HepG2 (cell line): ENCODE data around the gene CCM2. TPM values are rescaled to one million over a fixed set of nuclear protein-coding genes. Genes with fewer than 3 reads are reported as not detected.

Source experiments
- ATAC-seq: fragments of 200-7000 bp; cut with Tn5 transposase; 3 replicates; pipeline ENCODE4 v1.9.1; 2020; ENCODE audit warnings: mild to moderate bottlenecking, moderate library complexity
- BruUV-seq: library from RNA; stranded (reverse); fragments of 400-500 nt; replicated peaks from 2 replicates; lab custom pipeline; 2021; lab: Mats Ljungman, UMichigan
- CTCF ChIA-PET: fragments of 300-600 bp; formaldehyde crosslinking; extraction: SDS; loops from one replicate; lab custom pipeline; 2021; ENCODE audit warnings: low total read pairs, inconsistent platforms, low intra/inter-chr PET ratio; lab: Yijun Ruan, JAX
- POLR2A ChIA-PET: fragments of 350-600 bp; sonication (Branson Sonifier 250); formaldehyde crosslinking; loops from one replicate; lab custom pipeline; 2020; ENCODE audit warnings: antibody characterized with exemption, inconsistent platforms; lab: Yijun Ruan, JAX
- DNase-seq: peaks from one replicate; pipeline ENCODE4 v3.0.0-alpha.2; 2015; ENCODE audit warnings: low spot score
- FAIRE-seq: peaks from 3 replicates; lab custom pipeline; 2011; peaks lifted over from hg19 to GRCh38; lab: Jason Lieb, UNC
- H2AFZ ChIP-seq: one replicate; pipeline ENCODE4 v1.6.1; 2011; ENCODE audit warnings: low read length, inconsistent platforms
- H3K27ac ChIP-seq: fragments of 300-600 bp; 3 replicates; pipeline ENCODE4 v1.8.0; 2011; ENCODE audit warnings: mixed run types, mild to moderate bottlenecking, mixed read lengths, low read length, inconsistent platforms; ENCODE audit not compliant: insufficient read depth; ENCODE audit errors: extremely low read length
- H3K27me3 ChIP-seq, 2 experiments: fragments of 200-600 bp in 1 of 2; 2 replicates in 1 of 2; 3 replicates in 1 of 2; pipeline versions ENCODE4 v1.6.0 to v1.8.0; 2011; ENCODE audit warnings: low read length in 2 of 2, mild to moderate bottlenecking in 2 of 2, moderate library complexity in 2 of 2, inconsistent platforms in 1 of 2; ENCODE audit not compliant: insufficient read depth in 2 of 2, control insufficient read depth in 1 of 2
- H3K36me3 ChIP-seq, 2 experiments: fragments of 200-600 bp in 1 of 2; replicated peaks in 1 of 2; 2 replicates in 1 of 2; 3 replicates in 1 of 2; pipeline versions ENCODE4 v1.5.1 to v1.8.0; 2011; ENCODE audit warnings: low read length in 2 of 2, inconsistent platforms in 1 of 2; ENCODE audit not compliant: insufficient read depth in 2 of 2, control insufficient read depth in 1 of 2
- H3K4me1 ChIP-seq: 2 replicates; pipeline ENCODE4 v1.5.1; 2012; ENCODE audit warnings: low read length, inconsistent platforms; ENCODE audit not compliant: insufficient read depth
- H3K4me2 ChIP-seq: 2 replicates; pipeline ENCODE4 v1.6.0; 2011; ENCODE audit warnings: low read depth, low read length, inconsistent platforms
- H3K4me3 ChIP-seq, 3 experiments: fragments of 200-600 bp in 1 of 3; sonication (generic), shearing (Covaris generic) in 1 of 3; replicated peaks in 1 of 3; 2 replicates each; pipeline ENCODE4 v1.5.1; 2011 to 2016; ENCODE audit warnings: low read length in 3 of 3, inconsistent platforms in 2 of 3, low read depth in 2 of 3, mild to moderate bottlenecking in 2 of 3, control low read depth in 1 of 3, mixed read lengths in 1 of 3; ENCODE audit not compliant: insufficient read depth in 1 of 3
- H3K79me2 ChIP-seq: one replicate; pipeline ENCODE4 v1.6.1; 2011; ENCODE audit warnings: low read length, inconsistent platforms; ENCODE audit not compliant: insufficient read depth
- H3K9ac ChIP-seq: 2 replicates; pipeline ENCODE4 v1.6.0; 2011; ENCODE audit warnings: mild to moderate bottlenecking, low read depth, low read length, inconsistent platforms; ENCODE audit not compliant: insufficient read depth
- H3K9me3 ChIP-seq: 2 replicates; pipeline ENCODE4 v1.5.1; 2012; ENCODE audit warnings: mild to moderate bottlenecking, low read length
- H4K20me1 ChIP-seq: 2 replicates; pipeline ENCODE4 v1.6.0; 2011; ENCODE audit warnings: inconsistent platforms, mild to moderate bottlenecking, low read length, moderate library complexity; ENCODE audit not compliant: insufficient read depth
- GTF3A ChIP-seq: sonication (generic); formaldehyde crosslinking; conservative IDR thresholded peaks from 2 replicates; pipeline ENCODE4 v1.4.0; 2020; ENCODE audit warnings: mild to moderate bottlenecking, missing genetic modification reagents
- HOXA9 ChIP-seq: sonication (generic); formaldehyde crosslinking; IDR thresholded peaks from 2 replicates; pipeline ENCODE4 v1.8.1; 2022; ENCODE audit warnings: missing genetic modification reagents, mild to moderate bottlenecking, moderate library complexity, borderline replicate concordance
- SNRNP70 ChIP-seq: fragments of 200-400 bp; formaldehyde crosslinking; IDR thresholded peaks from 2 replicates; pipeline ENCODE4 v1.6.1; 2017; ENCODE audit warnings: mild to moderate bottlenecking, low read depth, low read length, moderate library complexity
- ZBTB8A ChIP-seq: sonication (generic); formaldehyde crosslinking; IDR thresholded peaks from 2 replicates; pipeline ENCODE4 v1.4.0; 2020; ENCODE audit warnings: mild to moderate bottlenecking, low read depth, missing genetic modification reagents, borderline replicate concordance
- ZNF687 ChIP-seq: sonication (generic); formaldehyde crosslinking; IDR thresholded peaks from 2 replicates; pipeline ENCODE4 v1.5.1; 2020; ENCODE audit warnings: mild to moderate bottlenecking, missing genetic modification reagents, moderate library complexity
- ZNF724P ChIP-seq: sonication (generic); formaldehyde crosslinking; IDR thresholded peaks from 2 replicates; pipeline ENCODE4 v1.8.0; 2022; ENCODE audit warnings: missing genetic modification reagents, borderline replicate concordance
- WGBS: methylation state at CpG from one replicate; pipeline ENCODE4 v1.1.6; 2017; ENCODE audit warnings: low lambda C conversion rate; 5-methylcytosine and 5-hydroxymethylcytosine counted together
- in situ Hi-C: cut with HindIII; loops from 2 replicates; pipeline ENCODE4 v1.10.0; 2017; ENCODE audit warnings: low pct_unique_long_range_greater_than_20kb; ENCODE audit not compliant: extremely low pct_ligation_motif_present
- intact Hi-C: fragments of 100-400 bp; cut with micrococcal nuclease; formaldehyde crosslinking; loops from one replicate; pipeline ENCODE4 v1.10.0; 2022; ENCODE audit not compliant: unreplicated experiment
- polyA plus RNA-seq, 8 experiments: library from polyadenylated mRNA; depleted of rRNA in 3 of 8; stranded (reverse) in 7 of 8; unstranded in 1 of 8; fragments of >200 nt; fragmentation: Illumina TruSeq in 4 of 8; extraction: Trizol in 4 of 8; gene quantifications; 2 replicates each; pipeline versions ENCODE4 v1.2.1 to v1.2.3, GENCODE V29; 2011 to 2016; ENCODE audit warnings: low read depth in 4 of 8, missing spikeins in 1 of 8, mixed read lengths in 1 of 8; ENCODE audit not compliant: insufficient read depth in 1 of 8
- total RNA-seq, 5 experiments: library from RNA; depleted of rRNA; stranded (reverse); fragments of >200 nt; fragmentation: Illumina TruSeq; extraction: Trizol; gene quantifications; 2 replicates each; pipeline ENCODE4 v1.2.3, GENCODE V29; 2016; ENCODE audit warnings: low read depth in 1 of 5
- TF ChIP-seq, protein P1 (sequence below): sonication (generic); formaldehyde crosslinking; IDR thresholded peaks from 2 replicates; pipeline ENCODE4 v1.4.0; 2020; ENCODE audit warnings: missing genetic modification reagents
- TF ChIP-seq, protein P2 (sequence below): sonication (generic); formaldehyde crosslinking; IDR thresholded peaks from 2 replicates; pipeline ENCODE4 v1.4.0; 2020; ENCODE audit warnings: missing genetic modification reagents

CCM2 gene
- total and polyA plus RNA-seq, 2 of the 13 experiments (the other 11 are each of a cell fraction or from before 2014, with no cell fraction given), result 13.7 to 15.8 TPM

GRCh38 chr7:45123913-45124710, 124.1 kb downstream of the CCM2 start:
- Histone ChIP-seq H3K27me3 (peaks cover 4 to 41% of the 10 kb centered on the region in 2 experiments; a peak in 4 of 5 replicates), H3K4me3 (no peak overlapping the region; a peak in 1 of 6 replicates), H2AFZ (no peak overlapping the region), H4K20me1 (no peaks in the 10 kb centered on the region), H3K4me1 (peaks cover 13% of the 10 kb centered on the region; the same call in 1 of the 2 replicates), H3K27ac (no peak overlapping the region), H3K36me3 (no peaks in the 10 kb centered on the region), H3K9ac (no peak overlapping the region), H3K4me2 (peak overlapping the region; percentile 34), H3K9me3 (no peaks in the 10 kb centered on the region), H3K79me2 (no peaks in the 10 kb centered on the region)
- intact Hi-C loops (loop anchor here (5.0 kb wide), 1 partner anchor 937 kb away; the partner anchor contains the start of gene GCK), in situ Hi-C loops (no loop called here)
- no TSS peak for BruUV-seq
- TF ChIP-seq ZNF687 (CRISPR knock-in tag), result 0 out of 2 replicates have a peak, but pooled peaks have one; percentile 2
- no peak for TF ChIP-seq GTF3A (CRISPR knock-in tag)
- no peak for TF ChIP-seq HOXA9 (CRISPR knock-in tag)
- no peak for TF ChIP-seq ZNF724P (CRISPR knock-in tag)
- no peak for TF ChIP-seq SNRNP70
- no peak for TF ChIP-seq ZBTB8A
- TF ChIP-seq, protein P1, sequence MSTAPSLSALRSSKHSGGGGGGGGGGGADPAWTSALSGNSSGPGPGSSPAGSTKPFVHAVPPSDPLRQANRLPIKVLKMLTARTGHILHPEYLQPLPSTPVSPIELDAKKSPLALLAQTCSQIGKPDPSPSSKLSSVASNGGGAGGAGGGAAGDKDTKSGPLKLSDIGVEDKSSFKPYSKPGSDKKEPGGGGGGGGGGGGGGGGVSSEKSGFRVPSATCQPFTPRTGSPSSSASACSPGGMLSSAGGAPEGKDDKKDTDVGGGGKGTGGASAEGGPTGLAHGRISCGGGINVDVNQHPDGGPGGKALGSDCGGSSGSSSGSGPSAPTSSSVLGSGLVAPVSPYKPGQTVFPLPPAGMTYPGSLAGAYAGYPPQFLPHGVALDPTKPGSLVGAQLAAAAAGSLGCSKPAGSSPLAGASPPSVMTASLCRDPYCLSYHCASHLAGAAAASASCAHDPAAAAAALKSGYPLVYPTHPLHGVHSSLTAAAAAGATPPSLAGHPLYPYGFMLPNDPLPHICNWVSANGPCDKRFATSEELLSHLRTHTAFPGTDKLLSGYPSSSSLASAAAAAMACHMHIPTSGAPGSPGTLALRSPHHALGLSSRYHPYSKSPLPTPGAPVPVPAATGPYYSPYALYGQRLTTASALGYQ (CRISPR knock-in tag), result no peak
- TF ChIP-seq, protein P2, sequence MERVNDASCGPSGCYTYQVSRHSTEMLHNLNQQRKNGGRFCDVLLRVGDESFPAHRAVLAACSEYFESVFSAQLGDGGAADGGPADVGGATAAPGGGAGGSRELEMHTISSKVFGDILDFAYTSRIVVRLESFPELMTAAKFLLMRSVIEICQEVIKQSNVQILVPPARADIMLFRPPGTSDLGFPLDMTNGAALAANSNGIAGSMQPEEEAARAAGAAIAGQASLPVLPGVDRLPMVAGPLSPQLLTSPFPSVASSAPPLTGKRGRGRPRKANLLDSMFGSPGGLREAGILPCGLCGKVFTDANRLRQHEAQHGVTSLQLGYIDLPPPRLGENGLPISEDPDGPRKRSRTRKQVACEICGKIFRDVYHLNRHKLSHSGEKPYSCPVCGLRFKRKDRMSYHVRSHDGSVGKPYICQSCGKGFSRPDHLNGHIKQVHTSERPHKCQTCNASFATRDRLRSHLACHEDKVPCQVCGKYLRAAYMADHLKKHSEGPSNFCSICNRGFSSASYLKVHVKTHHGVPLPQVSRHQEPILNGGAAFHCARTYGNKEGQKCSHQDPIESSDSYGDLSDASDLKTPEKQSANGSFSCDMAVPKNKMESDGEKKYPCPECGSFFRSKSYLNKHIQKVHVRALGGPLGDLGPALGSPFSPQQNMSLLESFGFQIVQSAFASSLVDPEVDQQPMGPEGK (CRISPR knock-in tag), result no peak
- CTCF ChIA-PET, result no interaction called here
- peak; percentile 69 for ATAC-seq
- 31% methylated on average over 7 of the region's 12 CpGs for WGBS
- no peak for DNase-seq
- POLR2A ChIA-PET, result interaction anchor here (1.4 kb wide), 1 partner anchor 12 kb away, joined by 3 read pairs; the partner anchor contains the start of gene TBRG4
- FAIRE-seq, result no peak
